ENCODE results near the gene CAMK1D. TPM values are rescaled to one million over a fixed set of nuclear protein-coding genes. Genes with fewer than 3 reads are reported as not detected.

Gene CAMK1D
- total and polyA plus RNA-seq, 2 of the 8 experiments (the other 6 are each of a cell fraction or from before 2014, with no cell fraction given) = 3.5 to 10.6 TPM

- no peak for DNase-seq (ENCODE audit: low read depth in 1 of 2, low spot score in 2 of 2)
- no peak overlapping the region for H3K4me3 ChIP-seq (ENCODE audit: extremely low read depth in 1 of 4, insufficient read depth in 2 of 4, low read depth in 3 of 4, low read length in 4 of 4)
- H3K23ac ChIP-seq (ENCODE audit: insufficient read length) = no peak overlapping the region
- no peak overlapping the region for H4K8ac ChIP-seq (ENCODE audit: extremely low read depth, insufficient read depth, low read length)
- H2BK20ac ChIP-seq (ENCODE audit: low read length) = no peak overlapping the region
- H4K20me1 ChIP-seq (replicated peaks in 1 of 2; ENCODE audit: control insufficient read depth in 1 of 2, insufficient read depth in 2 of 2, low read length in 2 of 2) = no peaks in the 10 kb centered on the region
- no peak overlapping the region for H3K27ac ChIP-seq (ENCODE audit: low read depth, low read length)
- no peaks in the 10 kb centered on the region for H3K9me3 ChIP-seq (ENCODE audit: insufficient read depth in 2 of 2, low read depth in 1 of 2, low read length in 1 of 2)
- H2BK15ac ChIP-seq (ENCODE audit: low read length) = no peak overlapping the region
- FAIRE-seq = no peak
- H2AFZ ChIP-seq (ENCODE audit: low read length) = no peak overlapping the region
- no peaks in the 10 kb centered on the region for H3K79me2 ChIP-seq (ENCODE audit: control insufficient read depth in 1 of 2, insufficient read depth in 2 of 2, low read length in 2 of 2)
- H2AK5ac ChIP-seq (ENCODE audit: low read depth, low read length) = no peak overlapping the region
- ChIA-PET CTCF (ENCODE audit: partially characterized antibody) (interaction anchor here (1.4 kb wide), 1 partner anchor 122 kb away, joined by 3 read pairs; no protein-coding TSS in a partner anchor), POLR2A (ENCODE audit: partially characterized antibody) (no interaction called here)
- no peak overlapping the region for H2BK120ac ChIP-seq (replicated peaks; ENCODE audit: low read depth, low read length)
- 95% methylated on average over 7 of the region's 7 CpGs; no CpG with 5 or more reads in 1 of the 2 experiments for WGBS, 2 experiments (ENCODE audit: extremely low coverage in 1 of 2, insufficient coverage in 1 of 2, insufficient read length in 1 of 2, insufficient replicate concordance in 2 of 2, low coverage in 1 of 2, low lambda C conversion rate in 2 of 2, missing lambda C conversion rate in 1 of 2)
- no peak overlapping the region for H2BK5ac ChIP-seq (ENCODE audit: low read depth, low read length)
- H2BK12ac ChIP-seq (ENCODE audit: low read depth, low read length) = no peak overlapping the region
- H3K36me3 ChIP-seq (ENCODE audit: control insufficient read depth in 2 of 4, insufficient read depth in 4 of 4, low read length in 3 of 4) = no peaks in the 10 kb centered on the region; a peak in 1 of 8 replicates
- H4K5ac ChIP-seq (ENCODE audit: insufficient read length, low read depth, low read length) = no peak overlapping the region
- no peak overlapping the region for H3K4me2 ChIP-seq (ENCODE audit: insufficient read depth in 1 of 2, low read depth in 2 of 2, low read length in 2 of 2)
- no peaks in the 10 kb centered on the region for H3K27me3 ChIP-seq (replicated peaks in 1 of 4; ENCODE audit: control insufficient read depth in 3 of 4, extremely low read depth in 1 of 4, insufficient read depth in 3 of 4, low read length in 3 of 4)
- no peaks in the 10 kb centered on the region for H3K23me2 ChIP-seq (ENCODE audit: low read depth, low read length)
- H4K91ac ChIP-seq (replicated peaks; ENCODE audit: insufficient read length, low read length) = no peak overlapping the region
- no peaks in the 10 kb centered on the region for H3K4me1 ChIP-seq (replicated peaks in 1 of 4; ENCODE audit: control insufficient read depth in 3 of 4, insufficient read depth in 4 of 4, low read length in 3 of 4)
- H3K18ac ChIP-seq (ENCODE audit: extremely low read depth, low read length) = no peak overlapping the region
- no peak overlapping the region for H3K56ac ChIP-seq (replicated peaks; ENCODE audit: insufficient read length, low read depth, low read length)
- no peak overlapping the region for H3K14ac ChIP-seq (ENCODE audit: insufficient read length)
- no peaks in the 10 kb centered on the region for H3K79me1 ChIP-seq (ENCODE audit: low read depth, low read length)
- H3K9ac ChIP-seq (replicated peaks in 1 of 4; ENCODE audit: extremely low read depth in 1 of 4, low read depth in 3 of 4, low read length in 3 of 4) = no peak overlapping the region
- no peak overlapping the region for H3K4ac ChIP-seq (replicated peaks; ENCODE audit: insufficient read length, low read depth, low read length)
- TF ChIP-seq POLR2A (IDR thresholded peaks at IDR 0.05; ENCODE audit: control extremely low read depth in 1 of 2, low read depth in 2 of 2, low read length in 2 of 2) (no peak), CBX8 (IDR thresholded peaks at IDR 0.05; ENCODE audit: borderline replicate concordance, low read depth, low read length) (no peak), YY1 (IDR thresholded peaks at IDR 0.05; ENCODE audit: low read depth, low read length) (no peak), ZNF274 (IDR thresholded peaks at IDR 0.05; ENCODE audit: borderline replicate concordance, extremely low read depth, low read length) (no peak), TCF12 (IDR thresholded peaks at IDR 0.05; ENCODE audit: low read depth, low read length) (no peak), ASH2L (IDR thresholded peaks at IDR 0.05; ENCODE audit: low read length) (no peak), RBBP5 (IDR thresholded peaks at IDR 0.05; ENCODE audit: borderline replicate concordance, low read depth, low read length) (no peak), ATF2 (IDR thresholded peaks at IDR 0.05; ENCODE audit: low read length) (no peak), SP1 (IDR thresholded peaks at IDR 0.05; ENCODE audit: low read depth, low read length) (no peak), SIN3A (conservative IDR thresholded peaks at IDR 0.05 in 1 of 2, IDR thresholded peaks at IDR 0.05 in 1 of 2; ENCODE audit: low read depth in 1 of 2, low read length in 2 of 2) (no peak), SIX5 (IDR thresholded peaks at IDR 0.05; ENCODE audit: low read depth, low read length) (no peak), TAF7 (optimal IDR thresholded peaks at IDR 0.05; ENCODE audit: borderline replicate concordance, low read depth, low read length) (no peak), RXRA (IDR thresholded peaks at IDR 0.05; ENCODE audit: insufficient read depth, low read depth, low read length) (no peak), KDM4A (IDR thresholded peaks at IDR 0.05; ENCODE audit: low read depth, low read length, severe bottlenecking) (no peak)
Measured at GRCh38 chr10:12609435-12609834, 260.1 kb downstream of the CAMK1D start.

Measured in H1 (cell line).